Measurements from ENCODE around the gene ZNF684.

- TF ChIP-seq EZH2 (IDR thresholded peaks at IDR 0.05; ENCODE audit: low read length), result no peak
- TF ChIP-seq, protein P1, sequence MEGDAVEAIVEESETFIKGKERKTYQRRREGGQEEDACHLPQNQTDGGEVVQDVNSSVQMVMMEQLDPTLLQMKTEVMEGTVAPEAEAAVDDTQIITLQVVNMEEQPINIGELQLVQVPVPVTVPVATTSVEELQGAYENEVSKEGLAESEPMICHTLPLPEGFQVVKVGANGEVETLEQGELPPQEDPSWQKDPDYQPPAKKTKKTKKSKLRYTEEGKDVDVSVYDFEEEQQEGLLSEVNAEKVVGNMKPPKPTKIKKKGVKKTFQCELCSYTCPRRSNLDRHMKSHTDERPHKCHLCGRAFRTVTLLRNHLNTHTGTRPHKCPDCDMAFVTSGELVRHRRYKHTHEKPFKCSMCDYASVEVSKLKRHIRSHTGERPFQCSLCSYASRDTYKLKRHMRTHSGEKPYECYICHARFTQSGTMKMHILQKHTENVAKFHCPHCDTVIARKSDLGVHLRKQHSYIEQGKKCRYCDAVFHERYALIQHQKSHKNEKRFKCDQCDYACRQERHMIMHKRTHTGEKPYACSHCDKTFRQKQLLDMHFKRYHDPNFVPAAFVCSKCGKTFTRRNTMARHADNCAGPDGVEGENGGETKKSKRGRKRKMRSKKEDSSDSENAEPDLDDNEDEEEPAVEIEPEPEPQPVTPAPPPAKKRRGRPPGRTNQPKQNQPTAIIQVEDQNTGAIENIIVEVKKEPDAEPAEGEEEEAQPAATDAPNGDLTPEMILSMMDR (optimal IDR thresholded peaks at IDR 0.05 in 1 of 3, IDR thresholded peaks at IDR 0.05 in 1 of 3, conservative IDR thresholded peaks at IDR 0.05 in 1 of 3; ENCODE audit: extremely low read depth in 1 of 3, insufficient read depth in 2 of 3, low read length in 3 of 3), result peak; percentile 66 to 73 (median 66)
These were observed 1.5 kb downstream of the ZNF684 start for GRCh38 chr1:40532844-40533424.

All from keratinocyte (primary cell).